ENCODE results near the gene ICA1L.

The ICA1L gene

DNA sequence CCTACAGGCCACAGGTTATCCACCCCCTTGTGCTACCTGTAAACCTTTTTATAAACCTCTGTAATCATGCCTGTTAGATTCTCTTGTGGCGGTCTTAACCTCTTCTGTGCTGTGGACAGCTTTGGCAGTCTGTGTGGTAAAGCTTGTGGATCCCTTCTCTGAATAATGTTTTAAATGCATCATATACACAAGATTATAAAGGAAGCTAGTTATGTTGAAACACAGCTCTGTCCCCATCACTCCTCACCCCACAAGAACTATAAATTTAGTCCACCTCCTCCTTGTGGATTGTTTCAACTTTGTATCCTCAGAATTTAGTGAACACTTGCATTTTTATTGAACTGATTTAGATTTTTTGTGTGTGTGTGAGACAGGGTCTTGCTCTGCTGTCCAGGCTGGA, 107.7 kb downstream of the ICA1L start:
- no peak for DNase-seq (ENCODE audit: low read depth, low spot score)
- H3K4me1 ChIP-seq (ENCODE audit: insufficient read depth, insufficient read length) = no peaks in the 10 kb centered on the region
- H3K36me3 ChIP-seq (ENCODE audit: insufficient read depth, insufficient read length, low read length) = no peaks in the 10 kb centered on the region
- H3K4me3 ChIP-seq (ENCODE audit: insufficient read length, low read depth) = no peak overlapping the region
- H3K9me3 ChIP-seq (ENCODE audit: insufficient read depth, low read length) = no peaks in the 10 kb centered on the region
- H3K9ac ChIP-seq (ENCODE audit: insufficient read length, low read depth) = no peak overlapping the region
- H3K27me3 ChIP-seq (ENCODE audit: insufficient read depth, insufficient read length) = no peaks in the 10 kb centered on the region
- no peak for TF ChIP-seq YY1 (IDR thresholded peaks at IDR 0.05; ENCODE audit: insufficient read depth, insufficient read length)
- no peak for TF ChIP-seq SUZ12 (IDR thresholded peaks at IDR 0.05; ENCODE audit: extremely low read depth, insufficient read depth, insufficient read length)
- no peak for TF ChIP-seq ZNF274 (IDR thresholded peaks at IDR 0.05; ENCODE audit: low read depth, low read length)

GRCh38 chr2:202762556-202762955, 109.0 kb downstream of the ICA1L start:
- H3K9me3 ChIP-seq (ENCODE audit: insufficient read depth, low read length) = no peaks in the 10 kb centered on the region
- no peaks in the 10 kb centered on the region for H3K27me3 ChIP-seq (ENCODE audit: insufficient read depth, insufficient read length)
- no peaks in the 10 kb centered on the region for H3K4me1 ChIP-seq (ENCODE audit: insufficient read depth, insufficient read length)
- H3K9ac ChIP-seq (ENCODE audit: insufficient read length, low read depth) = no peak overlapping the region
- TF ChIP-seq YY1 (IDR thresholded peaks at IDR 0.05; ENCODE audit: insufficient read depth, insufficient read length) (no peak), SUZ12 (IDR thresholded peaks at IDR 0.05; ENCODE audit: extremely low read depth, insufficient read depth, insufficient read length) (no peak), ZNF274 (IDR thresholded peaks at IDR 0.05; ENCODE audit: low read depth, low read length) (no peak)
- H3K36me3 ChIP-seq (ENCODE audit: insufficient read depth, insufficient read length, low read length) = no peaks in the 10 kb centered on the region
- no peak overlapping the region for H3K4me3 ChIP-seq (ENCODE audit: insufficient read length, low read depth)
- no peak for DNase-seq (ENCODE audit: low read depth, low spot score)

GRCh38 chr2:202760848-202761247, 110.7 kb downstream of the ICA1L start:
- no peaks in the 10 kb centered on the region for H3K4me1 ChIP-seq (ENCODE audit: insufficient read depth, insufficient read length)
- no peaks in the 10 kb centered on the region for H3K9me3 ChIP-seq (ENCODE audit: insufficient read depth, low read length)
- no peaks in the 10 kb centered on the region for H3K27me3 ChIP-seq (ENCODE audit: insufficient read depth, insufficient read length)
- no peak for TF ChIP-seq ZNF274 (IDR thresholded peaks at IDR 0.05; ENCODE audit: low read depth, low read length)
- TF ChIP-seq YY1 (IDR thresholded peaks at IDR 0.05; ENCODE audit: insufficient read depth, insufficient read length) = no peak
- TF ChIP-seq SUZ12 (IDR thresholded peaks at IDR 0.05; ENCODE audit: extremely low read depth, insufficient read depth, insufficient read length) = no peak
- H3K36me3 ChIP-seq (ENCODE audit: insufficient read depth, insufficient read length, low read length) = peaks cover 3% of the 10 kb centered on the region
- H3K9ac ChIP-seq (ENCODE audit: insufficient read length, low read depth) = no peak overlapping the region
- DNase-seq (ENCODE audit: low read depth, low spot score) = no peak
- H3K4me3 ChIP-seq (ENCODE audit: insufficient read length, low read depth) = no peak overlapping the region

- no peak for TF ChIP-seq YY1 (IDR thresholded peaks at IDR 0.05; ENCODE audit: insufficient read depth, insufficient read length)
- TF ChIP-seq SUZ12 (IDR thresholded peaks at IDR 0.05; ENCODE audit: extremely low read depth, insufficient read depth, insufficient read length) = no peak
- no peak for TF ChIP-seq ZNF274 (IDR thresholded peaks at IDR 0.05; ENCODE audit: low read depth, low read length)
- no peaks in the 10 kb centered on the region for H3K9me3 ChIP-seq (ENCODE audit: insufficient read depth, low read length)
- no peak overlapping the region for H3K9ac ChIP-seq (ENCODE audit: insufficient read length, low read depth)
- no peaks in the 10 kb centered on the region for H3K27me3 ChIP-seq (ENCODE audit: insufficient read depth, insufficient read length)
- peaks cover 3% of the 10 kb centered on the region for H3K36me3 ChIP-seq (ENCODE audit: insufficient read depth, insufficient read length, low read length)
- DNase-seq (ENCODE audit: low read depth, low spot score) = no peak
- H3K4me3 ChIP-seq (ENCODE audit: insufficient read length, low read depth) = no peak overlapping the region
- no peaks in the 10 kb centered on the region for H3K4me1 ChIP-seq (ENCODE audit: insufficient read depth, insufficient read length)
Measured at GRCh38 chr2:202758604-202759003, 113.0 kb downstream of the ICA1L start.

DNA sequence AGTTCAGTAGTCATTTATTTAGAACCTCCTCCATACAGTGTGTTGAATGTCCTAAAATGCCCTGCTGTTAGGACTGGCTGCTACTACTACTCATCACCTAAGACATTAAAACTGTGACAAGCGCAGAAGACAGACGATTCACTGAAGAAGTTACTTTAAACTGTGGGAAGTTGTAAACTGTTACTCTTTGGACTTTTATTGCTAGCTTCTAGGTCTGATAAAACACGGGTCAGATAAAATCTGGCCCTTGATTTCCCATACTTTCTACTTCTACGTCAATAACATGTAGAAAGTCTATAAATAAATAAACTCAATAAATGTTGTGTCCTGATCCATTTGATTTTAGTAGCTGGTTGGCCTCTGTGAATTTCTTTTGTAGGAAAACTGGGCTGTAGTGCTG, 113.4 kb downstream of the ICA1L start:
- Histone ChIP-seq H3K4me3 (ENCODE audit: insufficient read length, low read depth) (no peak overlapping the region), H3K27me3 (ENCODE audit: insufficient read depth, insufficient read length) (no peaks in the 10 kb centered on the region), H3K9me3 (ENCODE audit: insufficient read depth, low read length) (no peaks in the 10 kb centered on the region), H3K36me3 (ENCODE audit: insufficient read depth, insufficient read length, low read length) (peaks cover 3% of the 10 kb centered on the region), H3K4me1 (ENCODE audit: insufficient read depth, insufficient read length) (no peaks in the 10 kb centered on the region), H3K9ac (ENCODE audit: insufficient read length, low read depth) (no peak overlapping the region)
- no peak for DNase-seq (ENCODE audit: low read depth, low spot score)
- no peak for TF ChIP-seq SUZ12 (IDR thresholded peaks at IDR 0.05; ENCODE audit: extremely low read depth, insufficient read depth, insufficient read length)
- no peak for TF ChIP-seq ZNF274 (IDR thresholded peaks at IDR 0.05; ENCODE audit: low read depth, low read length)
- TF ChIP-seq YY1 (IDR thresholded peaks at IDR 0.05; ENCODE audit: insufficient read depth, insufficient read length) = no peak

GRCh38 chr2:202757339-202757738, 114.2 kb downstream of the ICA1L start:
- H3K36me3 ChIP-seq (ENCODE audit: insufficient read depth, insufficient read length, low read length) = peaks cover 3% of the 10 kb centered on the region
- H3K9me3 ChIP-seq (ENCODE audit: insufficient read depth, low read length) = no peaks in the 10 kb centered on the region
- TF ChIP-seq ZNF274 (IDR thresholded peaks at IDR 0.05; ENCODE audit: low read depth, low read length) = no peak
- no peak for TF ChIP-seq YY1 (IDR thresholded peaks at IDR 0.05; ENCODE audit: insufficient read depth, insufficient read length)
- no peak for TF ChIP-seq SUZ12 (IDR thresholded peaks at IDR 0.05; ENCODE audit: extremely low read depth, insufficient read depth, insufficient read length)
- no peaks in the 10 kb centered on the region for H3K4me1 ChIP-seq (ENCODE audit: insufficient read depth, insufficient read length)
- no peak overlapping the region for H3K9ac ChIP-seq (ENCODE audit: insufficient read length, low read depth)
- DNase-seq (ENCODE audit: low read depth, low spot score) = no peak
- H3K4me3 ChIP-seq (ENCODE audit: insufficient read length, low read depth) = no peak overlapping the region
- H3K27me3 ChIP-seq (ENCODE audit: insufficient read depth, insufficient read length) = no peaks in the 10 kb centered on the region

DNA sequence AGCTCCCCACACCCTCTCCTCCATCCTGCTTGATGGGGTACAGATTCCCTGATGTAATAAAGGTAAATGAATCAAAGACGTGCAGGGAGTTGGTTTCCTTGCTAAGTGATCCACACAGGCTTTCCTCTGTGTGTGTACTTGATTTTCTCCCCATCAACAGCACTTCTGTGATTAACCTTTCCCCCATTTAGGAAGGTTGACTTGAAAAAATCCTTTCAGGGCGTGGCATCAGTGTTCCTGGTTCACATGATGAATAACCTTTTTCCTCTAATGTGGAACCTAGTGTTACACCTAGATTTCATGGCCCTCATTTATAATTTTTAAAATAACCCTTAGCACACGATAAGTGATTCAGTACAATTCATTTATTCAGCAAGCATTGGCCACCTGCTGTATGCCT, 115.0 kb downstream of the ICA1L start:
- H3K4me1 ChIP-seq (ENCODE audit: insufficient read depth, insufficient read length) = no peaks in the 10 kb centered on the region
- TF ChIP-seq YY1 (IDR thresholded peaks at IDR 0.05; ENCODE audit: insufficient read depth, insufficient read length) (no peak), SUZ12 (IDR thresholded peaks at IDR 0.05; ENCODE audit: extremely low read depth, insufficient read depth, insufficient read length) (no peak), ZNF274 (IDR thresholded peaks at IDR 0.05; ENCODE audit: low read depth, low read length) (no peak)
- no peak for DNase-seq (ENCODE audit: low read depth, low spot score)
- H3K4me3 ChIP-seq (ENCODE audit: insufficient read length, low read depth) = no peak overlapping the region
- peaks cover 3% of the 10 kb centered on the region for H3K36me3 ChIP-seq (ENCODE audit: insufficient read depth, insufficient read length, low read length)
- H3K27me3 ChIP-seq (ENCODE audit: insufficient read depth, insufficient read length) = no peaks in the 10 kb centered on the region
- no peak overlapping the region for H3K9ac ChIP-seq (ENCODE audit: insufficient read length, low read depth)
- no peaks in the 10 kb centered on the region for H3K9me3 ChIP-seq (ENCODE audit: insufficient read depth, low read length)

DNA sequence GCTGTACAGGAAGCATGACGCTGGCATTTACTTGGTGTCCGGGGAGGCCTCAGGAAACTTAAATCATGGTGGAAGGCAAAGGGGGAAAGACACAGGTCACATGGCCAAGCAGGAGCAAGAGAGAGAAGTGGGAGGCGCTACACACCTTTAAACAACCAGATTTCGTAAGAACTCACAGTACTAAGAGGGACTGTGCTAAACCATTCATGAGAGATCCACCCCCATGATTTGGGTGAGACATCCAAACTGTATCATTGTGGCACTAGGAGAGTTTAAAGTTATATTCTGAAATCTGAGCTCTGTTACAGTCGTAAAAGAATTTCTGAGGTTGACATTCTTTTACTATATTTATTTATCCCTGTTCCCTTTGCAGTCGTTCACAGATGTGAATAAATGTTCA, 116.6 kb downstream of the ICA1L start:
- Histone ChIP-seq H3K4me1 (ENCODE audit: insufficient read depth, insufficient read length) (no peaks in the 10 kb centered on the region), H3K9ac (ENCODE audit: insufficient read length, low read depth) (no peak overlapping the region), H3K36me3 (ENCODE audit: insufficient read depth, insufficient read length, low read length) (peaks cover 3% of the 10 kb centered on the region), H3K4me3 (ENCODE audit: insufficient read length, low read depth) (no peak overlapping the region), H3K27me3 (ENCODE audit: insufficient read depth, insufficient read length) (no peaks in the 10 kb centered on the region), H3K9me3 (ENCODE audit: insufficient read depth, low read length) (no peaks in the 10 kb centered on the region)
- TF ChIP-seq YY1 (IDR thresholded peaks at IDR 0.05; ENCODE audit: insufficient read depth, insufficient read length) (no peak), ZNF274 (IDR thresholded peaks at IDR 0.05; ENCODE audit: low read depth, low read length) (no peak), SUZ12 (IDR thresholded peaks at IDR 0.05; ENCODE audit: extremely low read depth, insufficient read depth, insufficient read length) (no peak)
- no peak for DNase-seq (ENCODE audit: low read depth, low spot score)
